HG03097 (cell line): Measurements from ENCODE around the gene SH3RF2.
"Not testable (repeated sequence)": the region's sequence is repeated elsewhere in the genome, so short reads cannot be mapped to it uniquely, and the experiment has no call there.

Experiments used
- ATAC-seq: cut with Tn5 transposase; IDR thresholded peaks from one replicate; pipeline ENCODE4 v1.9.1; 2021; ENCODE audit not compliant: unreplicated experiment, low FRiP score

The SH3RF2 gene

GRCh38 chr5:145947581-145947980, 11.2 kb downstream of the SH3RF2 start:
- ATAC-seq, result no peak

- ATAC-seq, result no peak
Observed at GRCh38 chr5:145948047-145948446, 11.7 kb downstream of the SH3RF2 start.

GRCh38 chr5:145948921-145949320, 12.5 kb downstream of the SH3RF2 start:
- no peak for ATAC-seq

- ATAC-seq, result no peak
Observed at GRCh38 chr5:145949474-145949873, 13.1 kb downstream of the SH3RF2 start.

GRCh38 chr5:145951071-145951470, 14.7 kb downstream of the SH3RF2 start:
- ATAC-seq, result no peak

- no peak for ATAC-seq
Observed at GRCh38 chr5:145953202-145953601, 16.8 kb downstream of the SH3RF2 start.

- not testable (repeated sequence) for ATAC-seq
Observed at GRCh38 chr5:145954140-145954539, 17.8 kb downstream of the SH3RF2 start.

GRCh38 chr5:145957388-145957787, 21.0 kb downstream of the SH3RF2 start:
- ATAC-seq, result no peak

GRCh38 chr5:145958436-145958835, 22.1 kb downstream of the SH3RF2 start:
- no peak for ATAC-seq

GRCh38 chr5:145960166-145960565, 23.8 kb downstream of the SH3RF2 start:
- no peak for ATAC-seq

- no peak for ATAC-seq
Observed at GRCh38 chr5:145960848-145961600, 24.6 kb downstream of the SH3RF2 start.

GRCh38 chr5:145962001-145962400, 25.6 kb downstream of the SH3RF2 start:
- no peak for ATAC-seq

- ATAC-seq, result not testable (repeated sequence)
Observed at GRCh38 chr5:145964008-145964407, 27.6 kb downstream of the SH3RF2 start.

GRCh38 chr5:145965804-145966203, 29.4 kb downstream of the SH3RF2 start:
- ATAC-seq, result no peak

GRCh38 chr5:145967296-145967695, 30.9 kb downstream of the SH3RF2 start:
- ATAC-seq, result no peak

- ATAC-seq, result no peak
Observed at GRCh38 chr5:145968970-145969713, 32.8 kb downstream of the SH3RF2 start.

- ATAC-seq, result no peak
Observed at GRCh38 chr5:145969714-145970092, 33.3 kb downstream of the SH3RF2 start.

GRCh38 chr5:145971108-145971507, 34.7 kb downstream of the SH3RF2 start:
- ATAC-seq, result no peak

GRCh38 chr5:145971701-145972100, 35.3 kb downstream of the SH3RF2 start:
- no peak for ATAC-seq

- ATAC-seq, result no peak
Observed at GRCh38 chr5:145975001-145975360, 38.6 kb downstream of the SH3RF2 start.

GRCh38 chr5:145975361-145976066, 39.1 kb downstream of the SH3RF2 start:
- ATAC-seq, result peak; percentile 51
